Suprapubic skin (tissue), 4 donors: ENCODE data around the gene ROBO1. TPM values are rescaled to one million over a fixed set of nuclear protein-coding genes. Genes with fewer than 3 reads are reported as not detected.

ENCODE experiments used
- DNase-seq, 2 donors: peaks; one replicate each; pipeline ENCODE4 v3.0.0-alpha.2; 2019; ENCODE audit warnings: low spot score in 2 of 2
- H3K27ac ChIP-seq: fragments of 200-600 bp; sonication (generic); one replicate; pipeline ENCODE4 v1.5.1; 2019
- H3K27me3 ChIP-seq: fragments of 200-600 bp; sonication (generic); one replicate; pipeline ENCODE4 v1.5.1; 2019
- H3K36me3 ChIP-seq: fragments of 200-600 bp; sonication (generic); one replicate; pipeline ENCODE4 v1.5.1; 2019
- H3K4me1 ChIP-seq: fragments of 200-600 bp; sonication (generic); one replicate; pipeline ENCODE4 v1.5.1; 2019
- H3K4me3 ChIP-seq: fragments of 200-600 bp; sonication (generic); one replicate; pipeline ENCODE4 v1.5.1; 2019; ENCODE audit warnings: mild to moderate bottlenecking
- H3K9me3 ChIP-seq: fragments of 200-600 bp; sonication (generic); one replicate; pipeline ENCODE4 v1.5.1; 2019
- EP300 ChIP-seq: sonication (generic); formaldehyde crosslinking; IDR thresholded peaks from one replicate; pipeline ENCODE4 v1.6.1; 2017; ENCODE audit warnings: antibody characterized with exemption
- POLR2A ChIP-seq, 2 donors: fragments of 450-650 bp; IDR thresholded peaks; one replicate each; pipeline ENCODE4 v1.6.1; 2017; ENCODE audit warnings: antibody characterized with exemption in 2 of 2, mild to moderate bottlenecking in 2 of 2, moderate library complexity in 2 of 2
- POLR2AphosphoS5 ChIP-seq, 3 donors: sonication (generic); formaldehyde crosslinking; IDR thresholded peaks; one replicate each; pipeline ENCODE4 v1.6.1; 2017; ENCODE audit warnings: antibody characterized with exemption in 3 of 3
- WGBS: methylation state at CpG from one replicate; pipeline ENCODE4 v1.1.5; 2018; 5-methylcytosine and 5-hydroxymethylcytosine counted together
- total RNA-seq, 4 donors: library from RNA; depleted of rRNA; stranded (reverse); fragments of >200 nt; gene quantifications; one replicate each; pipeline ENCODE4 v1.1.0, GENCODE V29; 2016
- TF ChIP-seq, protein P1 (sequence below), 2 donors: fragments of 200-600 bp in 1 of 2; fragments of 450-650 bp in 1 of 2; sonication (generic) in 1 of 2; IDR thresholded peaks; one replicate each; pipeline ENCODE4 v1.5.1; 2016 to 2019; ENCODE audit warnings: antibody characterized with exemption in 2 of 2, mild to moderate bottlenecking in 1 of 2, moderate library complexity in 1 of 2

Gene ROBO1
- total RNA-seq, 4 donors from 2014 or later: 67.7 to 80.3 (median 71.3) TPM

DNA sequence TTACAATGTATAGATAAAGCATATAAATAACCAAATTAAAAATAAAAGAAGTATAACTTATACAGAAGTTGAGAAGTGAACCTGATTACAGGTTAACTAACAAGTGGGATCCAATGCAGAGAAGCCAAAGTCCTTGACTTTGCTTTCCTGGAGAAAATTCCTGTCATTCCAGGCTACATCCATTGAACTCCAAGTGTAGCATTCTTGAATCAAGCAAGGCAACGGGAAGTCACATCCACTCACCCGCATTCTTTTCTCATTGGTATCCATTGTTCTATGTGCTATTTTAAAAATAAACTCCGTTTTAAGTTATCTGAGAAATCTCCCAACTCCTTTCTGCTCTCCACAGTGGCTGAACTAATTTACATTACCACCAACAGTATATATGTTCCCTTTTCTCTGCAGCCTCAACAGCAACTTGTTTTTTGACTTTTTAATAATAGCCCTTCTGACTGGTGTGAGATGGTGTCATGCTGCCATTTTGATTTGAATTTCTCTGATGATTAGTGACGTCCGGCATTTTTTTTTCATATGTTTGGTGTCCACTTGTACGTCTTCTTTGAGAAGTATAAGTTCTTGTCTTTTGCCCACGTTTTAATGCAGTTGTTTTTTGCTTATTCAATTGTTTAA lies 534.3 kb downstream of the ROBO1 start:
- Histone ChIP-seq H3K27ac (no peak overlapping the region), H3K4me1 (no peaks in the 10 kb centered on the region), H3K9me3 (no peaks in the 10 kb centered on the region), H3K36me3 (no peaks in the 10 kb centered on the region), H3K4me3 (no peak overlapping the region), H3K27me3 (no peaks in the 10 kb centered on the region)
- 80% methylated on average over 7 of the region's 7 CpGs for WGBS
- DNase-seq: no peak
- TF ChIP-seq EP300 (no peak), POLR2A (IDR thresholded peaks at IDR 0.05) (no peak)

DNA sequence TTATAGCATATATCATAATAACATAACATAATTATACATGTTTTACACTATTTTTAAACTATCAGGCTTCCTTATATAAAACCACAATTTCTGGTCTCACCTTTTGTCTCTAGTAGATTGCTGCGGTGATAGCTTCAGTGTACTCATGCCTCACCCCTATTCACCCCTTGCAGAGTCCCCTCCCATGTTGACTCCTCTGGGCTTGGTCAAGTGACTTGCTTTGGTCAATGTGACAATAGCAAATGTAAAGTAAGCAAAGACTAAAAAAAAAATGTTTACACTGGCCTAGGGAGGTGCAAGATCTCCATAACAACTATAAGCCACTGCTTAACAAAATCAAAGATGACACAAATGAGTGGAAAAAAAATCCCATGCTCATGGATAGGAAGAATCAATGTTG lies 537.5 kb downstream of the ROBO1 start:
- no peaks in the 10 kb centered on the region for H3K9me3 ChIP-seq
- H3K36me3 ChIP-seq: no peaks in the 10 kb centered on the region
- no peaks in the 10 kb centered on the region for H3K4me1 ChIP-seq
- DNase-seq: no peak
- no peak overlapping the region for H3K27ac ChIP-seq
- H3K4me3 ChIP-seq: no peak overlapping the region
- TF ChIP-seq POLR2AphosphoS5 (IDR thresholded peaks at IDR 0.05) (no peak), EP300 (no peak), POLR2A (IDR thresholded peaks at IDR 0.05) (no peak)
- TF ChIP-seq, protein P1, sequence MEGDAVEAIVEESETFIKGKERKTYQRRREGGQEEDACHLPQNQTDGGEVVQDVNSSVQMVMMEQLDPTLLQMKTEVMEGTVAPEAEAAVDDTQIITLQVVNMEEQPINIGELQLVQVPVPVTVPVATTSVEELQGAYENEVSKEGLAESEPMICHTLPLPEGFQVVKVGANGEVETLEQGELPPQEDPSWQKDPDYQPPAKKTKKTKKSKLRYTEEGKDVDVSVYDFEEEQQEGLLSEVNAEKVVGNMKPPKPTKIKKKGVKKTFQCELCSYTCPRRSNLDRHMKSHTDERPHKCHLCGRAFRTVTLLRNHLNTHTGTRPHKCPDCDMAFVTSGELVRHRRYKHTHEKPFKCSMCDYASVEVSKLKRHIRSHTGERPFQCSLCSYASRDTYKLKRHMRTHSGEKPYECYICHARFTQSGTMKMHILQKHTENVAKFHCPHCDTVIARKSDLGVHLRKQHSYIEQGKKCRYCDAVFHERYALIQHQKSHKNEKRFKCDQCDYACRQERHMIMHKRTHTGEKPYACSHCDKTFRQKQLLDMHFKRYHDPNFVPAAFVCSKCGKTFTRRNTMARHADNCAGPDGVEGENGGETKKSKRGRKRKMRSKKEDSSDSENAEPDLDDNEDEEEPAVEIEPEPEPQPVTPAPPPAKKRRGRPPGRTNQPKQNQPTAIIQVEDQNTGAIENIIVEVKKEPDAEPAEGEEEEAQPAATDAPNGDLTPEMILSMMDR (IDR thresholded peaks at IDR 0.05): no peak
- H3K27me3 ChIP-seq: no peaks in the 10 kb centered on the region
- WGBS: 97% methylated on average over 1 of the region's 1 CpG

DNA sequence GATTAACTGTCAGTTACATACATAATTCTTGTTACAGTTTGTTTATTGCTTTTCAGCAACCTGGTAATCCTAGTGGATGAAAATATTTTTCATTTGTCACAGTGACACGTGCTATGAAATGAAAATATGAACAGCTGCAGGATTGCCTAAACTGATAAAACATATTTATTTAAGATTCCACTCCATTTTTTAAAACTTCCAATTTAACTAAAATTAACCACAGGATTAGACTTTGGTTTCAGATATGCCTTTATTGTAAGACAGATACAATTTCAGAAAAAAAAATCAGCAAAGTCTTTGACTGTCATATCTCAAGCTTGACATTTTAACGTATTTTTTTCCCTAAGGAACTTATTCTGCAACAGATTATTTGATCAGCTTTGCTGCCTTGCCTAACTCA lies 550.7 kb downstream of the ROBO1 start:
- TF ChIP-seq, protein P1 (IDR thresholded peaks at IDR 0.05): no peak
- TF ChIP-seq EP300 (no peak), POLR2A (IDR thresholded peaks at IDR 0.05) (no peak), POLR2AphosphoS5 (IDR thresholded peaks at IDR 0.05) (no peak)
- Histone ChIP-seq H3K36me3 (no peaks in the 10 kb centered on the region), H3K4me1 (no peaks in the 10 kb centered on the region), H3K9me3 (no peaks in the 10 kb centered on the region), H3K4me3 (no peak overlapping the region), H3K27me3 (no peaks in the 10 kb centered on the region), H3K27ac (no peak overlapping the region)
- no peak for DNase-seq
- 49% methylated on average over 2 of the region's 2 CpGs for WGBS

DNA sequence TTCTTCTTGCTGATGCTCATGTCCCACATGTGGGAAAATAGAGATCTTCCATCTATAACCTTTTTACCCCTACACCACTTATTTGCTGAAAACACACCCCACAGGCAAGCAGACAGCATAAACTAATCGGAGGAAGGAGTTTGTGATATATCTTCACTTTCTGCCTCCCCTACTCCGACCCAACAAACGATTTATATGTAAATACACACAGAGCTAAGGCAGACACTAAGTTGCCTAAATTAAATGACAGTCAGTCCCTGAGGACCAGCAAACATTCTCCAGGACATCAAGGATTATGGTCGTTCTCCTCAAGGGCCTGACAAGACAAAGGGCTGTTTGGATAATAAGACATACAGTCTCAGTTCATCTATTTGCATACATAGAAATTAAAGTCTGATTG lies 552.5 kb downstream of the ROBO1 start:
- DNase-seq: no peak
- no peak overlapping the region for H3K27ac ChIP-seq
- H3K4me1 ChIP-seq: no peaks in the 10 kb centered on the region
- H3K9me3 ChIP-seq: peaks cover under 1% of the 10 kb centered on the region
- 61% methylated on average over 4 of the region's 4 CpGs for WGBS
- no peaks in the 10 kb centered on the region for H3K36me3 ChIP-seq
- H3K27me3 ChIP-seq: no peaks in the 10 kb centered on the region
- no peak overlapping the region for H3K4me3 ChIP-seq
- no peak for TF ChIP-seq POLR2AphosphoS5 (IDR thresholded peaks at IDR 0.05)
- no peak for TF ChIP-seq EP300
- no peak for TF ChIP-seq POLR2A (IDR thresholded peaks at IDR 0.05)
- TF ChIP-seq, protein P1 (IDR thresholded peaks at IDR 0.05): no peak

DNA sequence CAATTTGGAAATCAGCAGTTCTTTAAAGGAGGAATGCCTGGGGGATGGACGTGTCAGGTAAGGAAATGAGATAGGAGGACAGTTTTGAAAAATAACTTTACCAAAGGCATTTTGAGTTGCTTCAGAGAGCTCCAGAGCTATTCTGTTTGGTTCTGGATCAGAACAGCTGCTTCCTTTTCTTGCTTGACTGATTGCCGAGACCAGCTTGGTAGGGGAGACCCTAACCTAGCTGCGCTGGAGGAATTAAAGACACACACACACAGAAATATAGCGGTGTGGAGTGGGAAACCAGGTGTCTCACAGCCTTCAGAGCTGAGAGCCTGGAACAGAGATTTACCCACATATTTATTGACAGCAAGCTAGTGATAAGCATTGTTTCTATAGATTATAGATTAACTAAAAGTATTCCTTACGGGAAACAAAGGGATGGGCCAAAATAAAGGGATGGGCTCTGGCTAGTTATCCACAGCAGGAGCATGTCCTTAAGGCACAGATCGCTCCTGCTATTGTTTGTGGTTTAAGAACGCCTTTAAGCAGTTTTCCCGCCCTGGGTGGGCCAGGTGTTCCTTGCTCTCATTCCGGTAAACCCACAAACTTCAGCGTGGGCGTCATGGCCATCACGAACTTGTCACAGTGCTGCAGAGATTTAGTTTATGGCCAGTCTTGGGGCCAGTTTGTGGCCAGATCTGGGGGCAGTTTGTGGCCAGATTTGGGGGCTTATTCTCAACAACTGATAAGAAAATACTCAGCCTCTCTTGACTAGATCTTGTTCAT lies 556.0 kb downstream of the ROBO1 start:
- Histone ChIP-seq H3K27ac (no peak overlapping the region), H3K36me3 (no peaks in the 10 kb centered on the region), H3K4me3 (no peak overlapping the region), H3K9me3 (peaks cover 15% of the 10 kb centered on the region), H3K4me1 (no peaks in the 10 kb centered on the region), H3K27me3 (no peaks in the 10 kb centered on the region)
- TF ChIP-seq POLR2A (IDR thresholded peaks at IDR 0.05) (no peak), EP300 (no peak), POLR2AphosphoS5 (IDR thresholded peaks at IDR 0.05) (no peak)
- TF ChIP-seq, protein P1 (IDR thresholded peaks at IDR 0.05): no peak
- no peak for DNase-seq
- 54% methylated on average over 12 of the region's 12 CpGs for WGBS
